H1 (cell line): ENCODE results near the gene INPP5A. TPM values are rescaled to one million over a fixed set of nuclear protein-coding genes. Genes with fewer than 3 reads are reported as not detected.

Experiments used
- ASH2L ChIP-seq: fragments of 200-600, 300-600 bp; sonication (generic); IDR thresholded peaks from one replicate; pipeline ENCODE4 v1.7.1; 2017; ENCODE audit warnings: low read length
- E2F6 ChIP-seq: IDR thresholded peaks from 2 replicates; pipeline ENCODE4 v1.6.1; 2012; ENCODE audit warnings: inconsistent platforms
- POLR2A ChIP-seq, 2 experiments: IDR thresholded peaks; 1 replicate in 1 of 2; 2 replicates in 1 of 2; pipeline ENCODE4 v1.6.1; 2011; ENCODE audit warnings: low read depth in 2 of 2, low read length in 2 of 2, mild to moderate bottlenecking in 2 of 2; ENCODE audit errors: control extremely low read depth in 1 of 2
- RFX5 ChIP-seq: IDR thresholded peaks from 2 replicates; pipeline ENCODE4 v1.6.1; 2011; ENCODE audit warnings: low read depth, low read length, improper control_type of control experiment, borderline replicate concordance
- TCF12 ChIP-seq: IDR thresholded peaks from 2 replicates; pipeline ENCODE4 v1.6.1; 2011; ENCODE audit warnings: low read depth, mild to moderate bottlenecking, low read length
- USF2 ChIP-seq: IDR thresholded peaks from 2 replicates; pipeline ENCODE4 v1.6.1; 2011; ENCODE audit warnings: low read length, improper control_type of control experiment
- polyA plus RNA-seq, 7 experiments: library from polyadenylated mRNA; depleted of rRNA in 3 of 7; stranded (reverse) in 5 of 7; unstranded in 2 of 7; fragments of >200 nt in 5 of 7; fragments of 200-250 nt in 2 of 7; gene quantifications; 1 replicate in 5 of 7; 2 replicates in 1 of 7; 4 replicates in 1 of 7; pipeline versions ENCODE4 v1.2.1 to v1.2.3, GENCODE V29; 2011 to 2013; ENCODE audit warnings: missing spikeins in 2 of 7, mixed read lengths in 2 of 7
- total RNA-seq: library from RNA; stranded (reverse); fragmentation: NEBNext Ultra II Directional; extraction: Animal tissue kit (Norgen Biotek cat#: 25700); gene quantifications from 2 replicates; pipeline ENCODE4 v1.2.1, GENCODE V29; 2021
- TF ChIP-seq, protein P1 (sequence below): fragments of 300-600 bp; sonication (generic); IDR thresholded peaks from 2 replicates; pipeline ENCODE4 v1.7.1; 2012; ENCODE audit warnings: low read length, moderate library complexity, mild to moderate bottlenecking, inconsistent platforms; ENCODE audit not compliant: insufficient replicate concordance

INPP5A gene
- total and polyA plus RNA-seq, 2 of the 8 experiments (the other 6 are each of a cell fraction or from before 2014, with no cell fraction given), result 19.7 to 27.5 TPM

GRCh38 chr10:132752961-132753360, 215.4 kb downstream of the INPP5A start (continued):
- TF ChIP-seq, protein P1, sequence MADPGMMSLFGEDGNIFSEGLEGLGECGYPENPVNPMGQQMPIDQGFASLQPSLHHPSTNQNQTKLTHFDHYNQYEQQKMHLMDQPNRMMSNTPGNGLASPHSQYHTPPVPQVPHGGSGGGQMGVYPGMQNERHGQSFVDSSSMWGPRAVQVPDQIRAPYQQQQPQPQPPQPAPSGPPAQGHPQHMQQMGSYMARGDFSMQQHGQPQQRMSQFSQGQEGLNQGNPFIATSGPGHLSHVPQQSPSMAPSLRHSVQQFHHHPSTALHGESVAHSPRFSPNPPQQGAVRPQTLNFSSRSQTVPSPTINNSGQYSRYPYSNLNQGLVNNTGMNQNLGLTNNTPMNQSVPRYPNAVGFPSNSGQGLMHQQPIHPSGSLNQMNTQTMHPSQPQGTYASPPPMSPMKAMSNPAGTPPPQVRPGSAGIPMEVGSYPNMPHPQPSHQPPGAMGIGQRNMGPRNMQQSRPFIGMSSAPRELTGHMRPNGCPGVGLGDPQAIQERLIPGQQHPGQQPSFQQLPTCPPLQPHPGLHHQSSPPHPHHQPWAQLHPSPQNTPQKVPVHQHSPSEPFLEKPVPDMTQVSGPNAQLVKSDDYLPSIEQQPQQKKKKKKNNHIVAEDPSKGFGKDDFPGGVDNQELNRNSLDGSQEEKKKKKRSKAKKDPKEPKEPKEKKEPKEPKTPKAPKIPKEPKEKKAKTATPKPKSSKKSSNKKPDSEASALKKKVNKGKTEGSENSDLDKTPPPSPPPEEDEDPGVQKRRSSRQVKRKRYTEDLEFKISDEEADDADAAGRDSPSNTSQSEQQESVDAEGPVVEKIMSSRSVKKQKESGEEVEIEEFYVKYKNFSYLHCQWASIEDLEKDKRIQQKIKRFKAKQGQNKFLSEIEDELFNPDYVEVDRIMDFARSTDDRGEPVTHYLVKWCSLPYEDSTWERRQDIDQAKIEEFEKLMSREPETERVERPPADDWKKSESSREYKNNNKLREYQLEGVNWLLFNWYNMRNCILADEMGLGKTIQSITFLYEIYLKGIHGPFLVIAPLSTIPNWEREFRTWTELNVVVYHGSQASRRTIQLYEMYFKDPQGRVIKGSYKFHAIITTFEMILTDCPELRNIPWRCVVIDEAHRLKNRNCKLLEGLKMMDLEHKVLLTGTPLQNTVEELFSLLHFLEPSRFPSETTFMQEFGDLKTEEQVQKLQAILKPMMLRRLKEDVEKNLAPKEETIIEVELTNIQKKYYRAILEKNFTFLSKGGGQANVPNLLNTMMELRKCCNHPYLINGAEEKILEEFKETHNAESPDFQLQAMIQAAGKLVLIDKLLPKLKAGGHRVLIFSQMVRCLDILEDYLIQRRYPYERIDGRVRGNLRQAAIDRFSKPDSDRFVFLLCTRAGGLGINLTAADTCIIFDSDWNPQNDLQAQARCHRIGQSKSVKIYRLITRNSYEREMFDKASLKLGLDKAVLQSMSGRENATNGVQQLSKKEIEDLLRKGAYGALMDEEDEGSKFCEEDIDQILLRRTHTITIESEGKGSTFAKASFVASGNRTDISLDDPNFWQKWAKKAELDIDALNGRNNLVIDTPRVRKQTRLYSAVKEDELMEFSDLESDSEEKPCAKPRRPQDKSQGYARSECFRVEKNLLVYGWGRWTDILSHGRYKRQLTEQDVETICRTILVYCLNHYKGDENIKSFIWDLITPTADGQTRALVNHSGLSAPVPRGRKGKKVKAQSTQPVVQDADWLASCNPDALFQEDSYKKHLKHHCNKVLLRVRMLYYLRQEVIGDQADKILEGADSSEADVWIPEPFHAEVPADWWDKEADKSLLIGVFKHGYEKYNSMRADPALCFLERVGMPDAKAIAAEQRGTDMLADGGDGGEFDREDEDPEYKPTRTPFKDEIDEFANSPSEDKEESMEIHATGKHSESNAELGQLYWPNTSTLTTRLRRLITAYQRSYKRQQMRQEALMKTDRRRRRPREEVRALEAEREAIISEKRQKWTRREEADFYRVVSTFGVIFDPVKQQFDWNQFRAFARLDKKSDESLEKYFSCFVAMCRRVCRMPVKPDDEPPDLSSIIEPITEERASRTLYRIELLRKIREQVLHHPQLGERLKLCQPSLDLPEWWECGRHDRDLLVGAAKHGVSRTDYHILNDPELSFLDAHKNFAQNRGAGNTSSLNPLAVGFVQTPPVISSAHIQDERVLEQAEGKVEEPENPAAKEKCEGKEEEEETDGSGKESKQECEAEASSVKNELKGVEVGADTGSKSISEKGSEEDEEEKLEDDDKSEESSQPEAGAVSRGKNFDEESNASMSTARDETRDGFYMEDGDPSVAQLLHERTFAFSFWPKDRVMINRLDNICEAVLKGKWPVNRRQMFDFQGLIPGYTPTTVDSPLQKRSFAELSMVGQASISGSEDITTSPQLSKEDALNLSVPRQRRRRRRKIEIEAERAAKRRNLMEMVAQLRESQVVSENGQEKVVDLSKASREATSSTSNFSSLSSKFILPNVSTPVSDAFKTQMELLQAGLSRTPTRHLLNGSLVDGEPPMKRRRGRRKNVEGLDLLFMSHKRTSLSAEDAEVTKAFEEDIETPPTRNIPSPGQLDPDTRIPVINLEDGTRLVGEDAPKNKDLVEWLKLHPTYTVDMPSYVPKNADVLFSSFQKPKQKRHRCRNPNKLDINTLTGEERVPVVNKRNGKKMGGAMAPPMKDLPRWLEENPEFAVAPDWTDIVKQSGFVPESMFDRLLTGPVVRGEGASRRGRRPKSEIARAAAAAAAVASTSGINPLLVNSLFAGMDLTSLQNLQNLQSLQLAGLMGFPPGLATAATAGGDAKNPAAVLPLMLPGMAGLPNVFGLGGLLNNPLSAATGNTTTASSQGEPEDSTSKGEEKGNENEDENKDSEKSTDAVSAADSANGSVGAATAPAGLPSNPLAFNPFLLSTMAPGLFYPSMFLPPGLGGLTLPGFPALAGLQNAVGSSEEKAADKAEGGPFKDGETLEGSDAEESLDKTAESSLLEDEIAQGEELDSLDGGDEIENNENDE, result no peak
- TF ChIP-seq USF2, result no peak
- TF ChIP-seq E2F6, result no peak
- TF ChIP-seq ASH2L, result no peak
- no peak for TF ChIP-seq TCF12
- no peak for TF ChIP-seq POLR2A (IDR thresholded peaks at IDR 0.05; ENCODE audit: control extremely low read depth in 1 of 2, low read depth in 2 of 2, low read length in 2 of 2)
- no peak for TF ChIP-seq RFX5
